Measurements from ENCODE around the gene RBP5. TPM values are rescaled to one million over a fixed set of nuclear protein-coding genes. Genes with fewer than 3 reads are reported as not detected.

Gene RBP5
- total and polyA plus RNA-seq, 10 of the 15 experiments (the other 5 are each of a cell fraction or from before 2014, with no cell fraction given): 0.11 to 1.1 (median 0.31) TPM; not detected in 4

GRCh38 chr12:7121324-7121723 lies 7.4 kb downstream of the RBP5 start:
- Histone ChIP-seq H3K27ac (ENCODE audit: control insufficient read depth, insufficient read depth) (no peak overlapping the region), H3K9ac (ENCODE audit: control insufficient read depth, insufficient read depth, low read length) (no peak overlapping the region), H3K79me2 (ENCODE audit: control insufficient read depth, insufficient read depth, low read length) (no peaks in the 10 kb centered on the region), H3K36me3 (ENCODE audit: control insufficient read depth in 2 of 2, insufficient read depth in 2 of 2, low read length in 1 of 2) (peaks cover 0 to 21% of the 10 kb centered on the region in 2 experiments; a peak in 2 of 4 replicates), H4K20me1 (ENCODE audit: control insufficient read depth, insufficient read depth) (no peaks in the 10 kb centered on the region), H3K27me3 (replicated peaks in 1 of 2; ENCODE audit: control insufficient read depth in 2 of 2, insufficient read depth in 2 of 2, low read length in 1 of 2) (no peaks in the 10 kb centered on the region), H3K4me3 (no peak overlapping the region), H2AFZ (ENCODE audit: control insufficient read depth, low read depth, low read length) (no peak overlapping the region), H3K9me3 (replicated peaks; ENCODE audit: control insufficient read depth, insufficient read depth, low read length) (no peaks in the 10 kb centered on the region), H3K4me2 (ENCODE audit: control insufficient read depth, insufficient read depth) (no peak overlapping the region), H3K4me1 (ENCODE audit: control insufficient read depth, insufficient read depth, low read length) (no peaks in the 10 kb centered on the region)
- ChIA-PET CTCF (interaction anchor here (1.1 to 5.1 kb wide), 2 partner anchors 8 to 13 kb away, joined by 3 to 21 read pairs; no protein-coding TSS in a partner anchor), RAD21 (ENCODE audit: unreplicated experiment) (no interaction called here), POLR2A (no interaction called here), SMC1A (ENCODE audit: uncharacterized antibody, unreplicated experiment) (no interaction called here)
- WGBS (ENCODE audit: insufficient coverage, insufficient replicate concordance, low lambda C conversion rate, missing lambda C conversion rate): 93% methylated on average over 5 of the region's 5 CpGs
- TF ChIP-seq NRF1 (conservative IDR thresholded peaks at IDR 0.05; ENCODE audit: low read depth, low read length): no peak
- intact Hi-C loops (cut with micrococcal nuclease; ENCODE audit: unreplicated experiment) (no loop called here), in situ Hi-C loops (cut with MboI) (no loop called here)
- no peak for DNase-seq (ENCODE audit: low read depth, low spot score)
- no peak for FAIRE-seq
- ATAC-seq: no peak
- no TSS peak for BruUV-seq (replicated peaks)

GRCh38 chr12:7120166-7120565 lies 8.5 kb downstream of the RBP5 start:
- Histone ChIP-seq H3K9ac (ENCODE audit: control insufficient read depth, insufficient read depth, low read length) (no peak overlapping the region), H3K36me3 (ENCODE audit: control insufficient read depth in 2 of 2, insufficient read depth in 2 of 2, low read length in 1 of 2) (peaks cover 0 to 29% of the 10 kb centered on the region in 2 experiments; a peak in 3 of 4 replicates), H3K27ac (ENCODE audit: control insufficient read depth, insufficient read depth) (no peak overlapping the region), H4K20me1 (ENCODE audit: control insufficient read depth, insufficient read depth) (no peaks in the 10 kb centered on the region), H3K4me3 (no peak overlapping the region), H3K9me3 (replicated peaks; ENCODE audit: control insufficient read depth, insufficient read depth, low read length) (no peaks in the 10 kb centered on the region), H3K79me2 (ENCODE audit: control insufficient read depth, insufficient read depth, low read length) (no peaks in the 10 kb centered on the region), H3K4me2 (ENCODE audit: control insufficient read depth, insufficient read depth) (no peak overlapping the region), H2AFZ (ENCODE audit: control insufficient read depth, low read depth, low read length) (no peak overlapping the region), H3K4me1 (ENCODE audit: control insufficient read depth, insufficient read depth, low read length) (no peaks in the 10 kb centered on the region), H3K27me3 (replicated peaks in 1 of 2; ENCODE audit: control insufficient read depth in 2 of 2, insufficient read depth in 2 of 2, low read length in 1 of 2) (no peaks in the 10 kb centered on the region)
- DNase-seq (ENCODE audit: low read depth, low spot score) (no peak), ATAC-seq (no peak), FAIRE-seq (no peak)
- ChIA-PET SMC1A (ENCODE audit: uncharacterized antibody, unreplicated experiment) (no interaction called here), CTCF (no interaction called here), POLR2A (no interaction called here), RAD21 (ENCODE audit: unreplicated experiment) (no interaction called here)
- in situ Hi-C loops (cut with MboI): no loop called here
- no TSS peak for BruUV-seq (replicated peaks)
- no peak for TF ChIP-seq CBFB (IDR thresholded peaks at IDR 0.05; ENCODE audit: low read depth)
- TF ChIP-seq NFYA (IDR thresholded peaks at IDR 0.05; ENCODE audit: borderline replicate concordance, low read depth, low read length): no peak
- no peak for TF ChIP-seq NR2C2 (IDR thresholded peaks at IDR 0.05; ENCODE audit: borderline replicate concordance, control insufficient read depth, insufficient read length, low read depth)
- TF ChIP-seq RB1 (IDR thresholded peaks at IDR 0.05; ENCODE audit: borderline replicate concordance): no peak
- no peak for TF ChIP-seq PML (IDR thresholded peaks at IDR 0.05; ENCODE audit: low read length)
- no peak for TF ChIP-seq WRNIP1 (IDR thresholded peaks at IDR 0.05; ENCODE audit: borderline replicate concordance, low read depth, low read length)
- no peak for TF ChIP-seq SMARCA5 (IDR thresholded peaks at IDR 0.05)
- TF ChIP-seq BHLHE40 (IDR thresholded peaks at IDR 0.05; ENCODE audit: borderline replicate concordance in 1 of 2, low read depth in 2 of 2, low read length in 1 of 2): no peak
- no peak for TF ChIP-seq IRF3 (IDR thresholded peaks at IDR 0.05)
- no peak for TF ChIP-seq NFIC (IDR thresholded peaks at IDR 0.05; ENCODE audit: low read depth, low read length)
- intact Hi-C loops (cut with micrococcal nuclease; ENCODE audit: unreplicated experiment): no loop called here
- WGBS (ENCODE audit: insufficient coverage, insufficient replicate concordance, low lambda C conversion rate, missing lambda C conversion rate): 82% methylated on average over 5 of the region's 5 CpGs
